Heart left ventricle (tissue), 16 donors: ENCODE results near the gene UBE2E2. TPM values are rescaled to one million over a fixed set of nuclear protein-coding genes. Genes with fewer than 3 reads are reported as not detected.

Experiments
- ATAC-seq, 4 donors: fragments of 200-7000 bp; cut with Tn5 transposase; one replicate each; pipeline ENCODE4 v1.9.1; 2020 to 2022; ENCODE audit warnings: moderate library complexity in 4 of 4, mild to moderate bottlenecking in 3 of 4, moderate number of reproducible peaks in 1 of 4
- DNase-seq, 5 donors: peaks; one replicate each; pipeline ENCODE4 v3.0.0-alpha.2; 2020
- H3K27ac ChIP-seq, 12 donors: fragments of 200-600 bp; sonication (generic) in 4 of 12; one replicate each; pipeline versions ENCODE4 v1.5.0 to v1.8.0; 2016 to 2022; ENCODE audit warnings: mild to moderate bottlenecking in 2 of 12
- H3K27me3 ChIP-seq, 9 donors: fragments of 200-600 bp; sonication (generic) in 2 of 9; one replicate each; pipeline versions ENCODE4 v1.5.1 to v1.8.0; 2016 to 2022; ENCODE audit warnings: mild to moderate bottlenecking in 3 of 9
- H3K36me3 ChIP-seq, 9 donors: fragments of 200-600 bp; sonication (generic) in 2 of 9; one replicate each; pipeline versions ENCODE4 v1.5.0 to v1.8.0; 2018 to 2022; ENCODE audit warnings: mild to moderate bottlenecking in 2 of 9
- H3K4me1 ChIP-seq, 12 donors: fragments of 200-600 bp; sonication (generic) in 4 of 12; one replicate each; pipeline versions ENCODE4 v1.5.0 to v1.8.0; 2016 to 2022; ENCODE audit warnings: mild to moderate bottlenecking in 3 of 12
- H3K4me3 ChIP-seq, 12 donors: fragments of 200-600 bp; sonication (generic) in 4 of 12; one replicate each; pipeline versions ENCODE4 v1.5.0 to v1.8.0; 2017 to 2022; ENCODE audit warnings: mild to moderate bottlenecking in 9 of 12, moderate library complexity in 4 of 12
- H3K9me3 ChIP-seq, 12 donors: fragments of 200-600 bp; sonication (generic) in 4 of 12; one replicate each; pipeline versions ENCODE4 v1.5.0 to v1.8.0; 2016 to 2022; ENCODE audit warnings: mild to moderate bottlenecking in 1 of 12
- CTCF ChIP-seq, 12 donors: fragments of 200-600 bp; sonication (generic) in 4 of 12; IDR thresholded peaks; one replicate each; pipeline versions ENCODE4 v1.5.0 to v1.8.0; 2018 to 2022; ENCODE audit warnings: antibody characterized with exemption in 12 of 12, mild to moderate bottlenecking in 5 of 12
- POLR2A ChIP-seq, 2 donors: fragments of 450-650 bp; IDR thresholded peaks; one replicate each; pipeline ENCODE4 v1.6.1; 2017; ENCODE audit warnings: antibody characterized with exemption in 2 of 2, mild to moderate bottlenecking in 2 of 2, moderate library complexity in 2 of 2
- WGBS, 4 donors: extraction: QIAGEN DNeasy Blood & Tissue Kit in 2 of 4; methylation state at CpG; one replicate each; pipeline versions ENCODE4 v1.1.5 to v1.1.7; 2013 to 2018; 5-methylcytosine and 5-hydroxymethylcytosine counted together
- intact Hi-C, 10 donors: fragments of 100-400 bp; cut with DNase I; formaldehyde crosslinking; loops; one replicate each; pipeline versions ENCODE4 v1.11.1 to v1.14.2; 2022
- polyA plus RNA-seq, 2 donors: library from polyadenylated mRNA; stranded (reverse); fragments of 200-250 nt; gene quantifications; one replicate each; pipeline ENCODE4 v1.2.3, GENCODE V29; 2013
- total RNA-seq, 9 donors: library from RNA; depleted of rRNA in 2 of 9; stranded (reverse); fragments of >200 nt in 2 of 9; fragmentation: NEBNext Ultra II Directional in 3 of 9; extraction: Animal tissue kit (Norgen Biotek cat#: 25700) in 3 of 9; gene quantifications; one replicate each; pipeline versions ENCODE4 v1.1.0 to v1.2.4, GENCODE V29; 2016 to 2023
- donor health status: ischemic (EF 13 %, LVEDD 7.1; RV severe dilation, severe dysfunction).
- donor health status: healthy with polysubstance abuse.
- donor health status: DM: no; HTN: yes; CAD: no.
- donor health status: DM: no; HTN: no; CAD: no.
- donor health status: ischemic (EF 25% LVEDD 6.9; RV normal size, moderate dysfunction).
- donor health status: ischemic (EF 25% LVEDD 5.7; RV mildly dilated, moderate dysfunction).
- donor health status: healthy.
- donor health status: DM: yes; HTN: yes; CAD: no.
- donor health status: ischemic (EF 35%, LVEDD 5.7; RV mildly dilated, moderate dysfunction).
- donor health status: nonischemic (EF 11% LVEDD 7.7; RV severe dilation, severe dysfunction).
- donor health status: DM: yes; HTN: yes; CAD: no.
- donor health status: PGD.
- donor health status: ischemic (EF 29% LVEDD 5.4; RV normal size, mild dysfunction).
- donor health status: nonischemic (EF 23%, LVEDD 6.1; RV moderate dilation, normal function).

The UBE2E2 gene
- total and polyA plus RNA-seq, 11 donors: 21.9 to 63.9 (median 50.8) TPM

- ATAC-seq (no peak), DNase-seq (no peak)
- Histone ChIP-seq H3K9me3 (peaks cover 0 to 9% (median 0%) of the 10 kb centered on the region in 12 donors), H3K27ac (no peak overlapping the region), H3K4me1 (peaks cover 0 to 58% (median 15%) of the 10 kb centered on the region in 12 donors), H3K27me3 (no peaks in the 10 kb centered on the region), H3K4me3 (no peak overlapping the region), H3K36me3 (no peaks in the 10 kb centered on the region)
- 95 to 98% (median 96%) methylated on average over 1 of the region's 1 CpG for WGBS, 4 donors
- TF ChIP-seq CTCF (IDR thresholded peaks at IDR 0.05) (no peak), POLR2A (IDR thresholded peaks at IDR 0.05) (no peak)
- intact Hi-C loops: no loop called here
Measured at GRCh38 chr3:23452408-23452807, 249.3 kb downstream of the UBE2E2 start.

- Histone ChIP-seq H3K9me3 (peaks cover 0 to 9% (median 0%) of the 10 kb centered on the region in 12 donors), H3K27ac (no peak overlapping the region), H3K4me3 (no peak overlapping the region), H3K4me1 (peaks cover 0 to 45% (median 16%) of the 10 kb centered on the region in 12 donors), H3K27me3 (no peaks in the 10 kb centered on the region), H3K36me3 (no peaks in the 10 kb centered on the region)
- no peak for DNase-seq
- ATAC-seq: peak in 3 of 4 donors; percentile 20 to 69 (median 28)
- TF ChIP-seq CTCF (IDR thresholded peaks at IDR 0.05) (no peak), POLR2A (IDR thresholded peaks at IDR 0.05) (no peak)
- whole genome bisulfite sequencing, 4 donors: 49 to 78% (median 67%) methylated on average over 3 of the region's 3 CpGs
- intact Hi-C loops: no loop called here
Measured at GRCh38 chr3:23455084-23455483, 252.0 kb downstream of the UBE2E2 start.

- H3K27ac ChIP-seq: no peak overlapping the region
- intact Hi-C loops: no loop called here
- H3K36me3 ChIP-seq: no peaks in the 10 kb centered on the region
- peaks cover 0 to 44% (median 19%) of the 10 kb centered on the region in 12 donors for H3K4me1 ChIP-seq
- ATAC-seq (peak in 1 of 4 donors; percentile 28), DNase-seq (no peak)
- no peaks in the 10 kb centered on the region for H3K27me3 ChIP-seq
- H3K9me3 ChIP-seq: peaks cover 0 to 9% (median 0%) of the 10 kb centered on the region in 12 donors
- 61 to 80% (median 73%) methylated on average over 2 of the region's 2 CpGs for WGBS, 4 donors
- no peak overlapping the region for H3K4me3 ChIP-seq
- TF ChIP-seq CTCF (IDR thresholded peaks at IDR 0.05) (no peak), POLR2A (IDR thresholded peaks at IDR 0.05) (no peak)
Measured at GRCh38 chr3:23455775-23456174, 252.6 kb downstream of the UBE2E2 start.

- H3K4me1 ChIP-seq: peaks cover 0 to 39% (median 16%) of the 10 kb centered on the region in 12 donors
- intact Hi-C loops: no loop called here
- H3K27me3 ChIP-seq: no peaks in the 10 kb centered on the region
- no peaks in the 10 kb centered on the region for H3K36me3 ChIP-seq
- ATAC-seq (no peak), DNase-seq (no peak)
- TF ChIP-seq CTCF (IDR thresholded peaks at IDR 0.05): no peak
- TF ChIP-seq POLR2A (IDR thresholded peaks at IDR 0.05): no peak
- H3K9me3 ChIP-seq: peaks cover 0 to 9% (median 0%) of the 10 kb centered on the region in 12 donors
- no peak overlapping the region for H3K27ac ChIP-seq
- H3K4me3 ChIP-seq: no peak overlapping the region
- WGBS, 4 donors: 91 to 97% (median 96%) methylated on average over 2 of the region's 2 CpGs
Measured at GRCh38 chr3:23457697-23458096, 254.6 kb downstream of the UBE2E2 start.
